ENCODE results near the gene ETS2.

- TF ChIP-seq CTCF (IDR thresholded peaks at IDR 0.05) (no peak), SIN3A (IDR thresholded peaks at IDR 0.05; ENCODE audit: borderline replicate concordance, insufficient read depth, low read depth, low read length) (no peak), TCF7L2 (IDR thresholded peaks at IDR 0.05; ENCODE audit: low read depth, low read length) (no peak)
These were observed 7.4 kb downstream of the ETS2 start for GRCh38 chr21:38813143-38813542.
